Esophagus squamous epithelium (tissue), 4 donors: Measurements from ENCODE around the gene NOP9.

Experiments used
- CTCF ChIP-seq, 6 experiments: fragments of 450-650 bp in 4 of 6; fragments of 200-600 bp in 2 of 6; sonication (generic) in 2 of 6; IDR thresholded peaks; one replicate each; pipeline ENCODE4 v1.5.1; 2016 to 2019; ENCODE audit warnings: antibody characterized with exemption in 6 of 6, mild to moderate bottlenecking in 4 of 6, moderate library complexity in 4 of 6
- POLR2A ChIP-seq, 4 donors: fragments of 450-650 bp; IDR thresholded peaks; one replicate each; pipeline ENCODE4 v1.6.1; 2017; ENCODE audit warnings: antibody characterized with exemption in 4 of 4, mild to moderate bottlenecking in 4 of 4, moderate library complexity in 3 of 4

DNA sequence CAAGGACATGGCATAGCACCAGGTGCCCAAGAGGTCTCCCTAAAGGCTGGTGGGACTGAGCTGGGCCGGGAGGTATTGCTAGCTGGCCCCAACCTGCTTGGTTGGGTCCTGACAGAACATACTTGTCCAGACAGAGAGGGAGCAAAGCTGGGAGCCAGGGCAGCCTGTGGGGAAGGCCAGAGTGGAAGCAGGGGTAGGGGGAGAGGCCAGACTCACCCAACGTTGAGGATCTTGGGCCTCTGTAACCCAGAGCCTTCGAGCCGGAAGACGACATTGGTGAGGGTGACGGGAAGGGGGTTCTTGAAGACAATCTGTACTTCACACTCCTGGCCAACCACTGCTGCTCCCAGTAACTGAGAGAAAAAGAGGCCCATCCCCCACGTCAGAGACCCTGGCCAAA lies 45.7 kb upstream of the NOP9 start:
- TF ChIP-seq CTCF (IDR thresholded peaks at IDR 0.05) (no peak), POLR2A (IDR thresholded peaks at IDR 0.05) (no peak)
